ENCODE data around the gene CELA3A.

CELA3A gene

GRCh38 chr1:22018583-22019559 is 17.4 kb downstream of the CELA3A start:
- Histone ChIP-seq H3K4me3 (replicated peaks; ENCODE audit: low read depth, low read length) (no peak overlapping the region), H3K27me3 (replicated peaks; ENCODE audit: control insufficient read depth, insufficient read depth, low read length) (no peaks in the 10 kb centered on the region), H3K36me3 (ENCODE audit: control insufficient read depth, insufficient read depth, low read length) (no peaks in the 10 kb centered on the region)
- no peak for DNase-seq (ENCODE audit: extremely low read depth, insufficient read length)
- peak; percentile 54 for TF ChIP-seq CTCF (IDR thresholded peaks at IDR 0.05; ENCODE audit: insufficient read depth, low read length, poor library complexity, severe bottlenecking)

GRCh38 chr1:22021061-22021460 is 19.6 kb downstream of the CELA3A start:
- Histone ChIP-seq H3K4me3 (replicated peaks; ENCODE audit: low read depth, low read length) (no peak overlapping the region), H3K36me3 (ENCODE audit: control insufficient read depth, insufficient read depth, low read length) (no peaks in the 10 kb centered on the region), H3K27me3 (replicated peaks; ENCODE audit: control insufficient read depth, insufficient read depth, low read length) (no peaks in the 10 kb centered on the region)
- no peak for DNase-seq (ENCODE audit: extremely low read depth, insufficient read length)
- TF ChIP-seq CTCF (IDR thresholded peaks at IDR 0.05; ENCODE audit: insufficient read depth, low read length, poor library complexity, severe bottlenecking), result no peak

- no peak for TF ChIP-seq CTCF (IDR thresholded peaks at IDR 0.05; ENCODE audit: insufficient read depth, low read length, poor library complexity, severe bottlenecking)
- Histone ChIP-seq H3K4me3 (replicated peaks; ENCODE audit: low read depth, low read length) (peak overlapping the region; percentile 85), H3K36me3 (ENCODE audit: control insufficient read depth, insufficient read depth, low read length) (no peaks in the 10 kb centered on the region), H3K27me3 (replicated peaks; ENCODE audit: control insufficient read depth, insufficient read depth, low read length) (no peaks in the 10 kb centered on the region)
- DNase-seq (ENCODE audit: extremely low read depth, insufficient read length), result peak; percentile 72
These were observed 23.3 kb downstream of the CELA3A start for GRCh38 chr1:22024485-22025367.

- H3K4me3 ChIP-seq (replicated peaks; ENCODE audit: low read depth, low read length), result peak overlapping the region; percentile 85
- peak; percentile 87 for DNase-seq (ENCODE audit: extremely low read depth, insufficient read length)
- H3K27me3 ChIP-seq (replicated peaks; ENCODE audit: control insufficient read depth, insufficient read depth, low read length), result no peaks in the 10 kb centered on the region
- H3K36me3 ChIP-seq (ENCODE audit: control insufficient read depth, insufficient read depth, low read length), result no peaks in the 10 kb centered on the region; the same call in 1 of the 2 replicates
- TF ChIP-seq CTCF (IDR thresholded peaks at IDR 0.05; ENCODE audit: insufficient read depth, low read length, poor library complexity, severe bottlenecking), result no peak
These were observed 24.1 kb downstream of the CELA3A start for GRCh38 chr1:22025368-22026155.

GRCh38 chr1:22026924-22027289 is 25.4 kb downstream of the CELA3A start:
- TF ChIP-seq CTCF (IDR thresholded peaks at IDR 0.05; ENCODE audit: insufficient read depth, low read length, poor library complexity, severe bottlenecking), result no peak
- Histone ChIP-seq H3K27me3 (replicated peaks; ENCODE audit: control insufficient read depth, insufficient read depth, low read length) (no peaks in the 10 kb centered on the region), H3K4me3 (replicated peaks; ENCODE audit: low read depth, low read length) (peak overlapping the region; percentile 85), H3K36me3 (ENCODE audit: control insufficient read depth, insufficient read depth, low read length) (no peaks in the 10 kb centered on the region; the same call in none of the 2 replicates)
- DNase-seq (ENCODE audit: extremely low read depth, insufficient read length), result no peak

Measured in GM06990 (cell line).